ENCODE results near the gene PLEKHM3.

The PLEKHM3 gene

DNA sequence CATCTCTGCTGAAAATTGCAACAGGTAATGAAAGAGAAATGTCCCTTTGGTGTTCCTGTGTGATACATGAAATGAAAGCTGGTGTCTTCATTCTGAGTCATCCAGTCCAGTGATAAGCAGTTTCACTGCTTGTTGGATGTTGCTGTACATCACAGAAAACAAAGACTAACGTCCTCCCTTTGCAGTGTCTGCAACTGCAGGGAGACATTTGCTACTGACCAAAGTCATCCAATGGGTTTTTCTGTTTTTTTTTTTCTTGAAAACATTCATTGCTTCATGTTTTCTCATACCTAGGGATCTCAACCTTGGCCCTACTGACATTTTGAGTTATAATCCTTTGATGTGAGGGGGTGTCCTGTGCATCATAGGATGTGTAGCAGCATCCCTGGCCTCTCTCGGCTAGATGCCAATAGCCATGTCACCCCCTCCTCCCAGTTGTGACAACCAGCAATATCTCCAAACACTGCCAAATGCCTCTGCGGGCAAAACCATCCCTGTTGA is 192.0 kb downstream of the PLEKHM3 start:
- Histone ChIP-seq H4K20me1 (ENCODE audit: insufficient read depth, low read length, poor library complexity, severe bottlenecking) (no peaks in the 10 kb centered on the region), H3K27me3 (ENCODE audit: insufficient read depth, low read length, poor library complexity, severe bottlenecking) (no peaks in the 10 kb centered on the region), H3K9me3 (ENCODE audit: insufficient read depth, low read depth, low read length) (no peaks in the 10 kb centered on the region), H3K9ac (ENCODE audit: low read depth, low read length, poor library complexity, severe bottlenecking) (no peak overlapping the region), H3F3A (ENCODE audit: low read depth) (no peaks in the 10 kb centered on the region), H3K4me2 (ENCODE audit: low read depth, low read length, poor library complexity, severe bottlenecking) (no peak overlapping the region), H3K9me2 (replicated peaks; ENCODE audit: low read depth, low read length) (no peaks in the 10 kb centered on the region), H3K4me1 (ENCODE audit: insufficient read depth, low read length, poor library complexity, severe bottlenecking) (peaks cover 17% of the 10 kb centered on the region), H3K4me3 (ENCODE audit: low read length, poor library complexity, severe bottlenecking) (no peak overlapping the region), H3K79me2 (ENCODE audit: insufficient read depth, low read length) (no peaks in the 10 kb centered on the region), H3K36me3 (ENCODE audit: insufficient read depth, low read length) (no peaks in the 10 kb centered on the region), H2AFZ (ENCODE audit: low read length) (no peak overlapping the region)
- TF ChIP-seq, protein P1, sequence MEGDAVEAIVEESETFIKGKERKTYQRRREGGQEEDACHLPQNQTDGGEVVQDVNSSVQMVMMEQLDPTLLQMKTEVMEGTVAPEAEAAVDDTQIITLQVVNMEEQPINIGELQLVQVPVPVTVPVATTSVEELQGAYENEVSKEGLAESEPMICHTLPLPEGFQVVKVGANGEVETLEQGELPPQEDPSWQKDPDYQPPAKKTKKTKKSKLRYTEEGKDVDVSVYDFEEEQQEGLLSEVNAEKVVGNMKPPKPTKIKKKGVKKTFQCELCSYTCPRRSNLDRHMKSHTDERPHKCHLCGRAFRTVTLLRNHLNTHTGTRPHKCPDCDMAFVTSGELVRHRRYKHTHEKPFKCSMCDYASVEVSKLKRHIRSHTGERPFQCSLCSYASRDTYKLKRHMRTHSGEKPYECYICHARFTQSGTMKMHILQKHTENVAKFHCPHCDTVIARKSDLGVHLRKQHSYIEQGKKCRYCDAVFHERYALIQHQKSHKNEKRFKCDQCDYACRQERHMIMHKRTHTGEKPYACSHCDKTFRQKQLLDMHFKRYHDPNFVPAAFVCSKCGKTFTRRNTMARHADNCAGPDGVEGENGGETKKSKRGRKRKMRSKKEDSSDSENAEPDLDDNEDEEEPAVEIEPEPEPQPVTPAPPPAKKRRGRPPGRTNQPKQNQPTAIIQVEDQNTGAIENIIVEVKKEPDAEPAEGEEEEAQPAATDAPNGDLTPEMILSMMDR (conservative IDR thresholded peaks at IDR 0.05; ENCODE audit: low read length): no peak
- no peak for TF ChIP-seq EZH2phosphoT487 (IDR thresholded peaks at IDR 0.05; ENCODE audit: borderline replicate concordance)

DNA sequence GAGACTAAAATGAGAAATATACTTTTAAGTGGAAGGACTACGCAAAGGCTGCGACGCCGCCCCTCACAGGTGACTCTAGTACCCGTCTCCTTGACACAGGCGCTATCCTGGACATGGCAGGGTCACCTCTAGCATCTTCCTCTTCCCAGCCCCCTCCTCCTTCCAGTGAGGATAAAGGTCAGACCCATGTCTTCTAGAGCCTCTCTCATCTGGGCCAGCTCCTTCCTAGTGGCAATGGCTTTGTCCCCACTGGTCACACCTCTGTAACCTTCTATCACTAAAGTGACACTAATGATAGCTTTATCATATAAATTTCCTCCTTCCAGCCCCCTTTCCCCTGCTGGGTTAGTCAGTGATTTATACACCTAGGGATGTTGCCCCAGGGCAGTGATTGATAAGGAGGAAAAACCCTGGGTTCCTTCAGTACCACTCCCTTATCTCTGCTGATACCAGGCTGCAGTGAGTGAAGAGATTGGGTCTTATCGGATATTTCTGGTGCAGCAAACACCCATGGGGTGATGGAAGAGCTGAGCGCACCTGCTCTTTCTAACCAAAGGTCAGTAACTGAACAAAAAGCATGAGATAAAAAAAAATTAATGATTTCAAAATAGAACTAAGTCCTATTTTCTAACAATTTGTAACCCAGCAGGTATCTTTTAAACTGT is 193.6 kb downstream of the PLEKHM3 start:
- H3K79me2 ChIP-seq (ENCODE audit: insufficient read depth, low read length): no peaks in the 10 kb centered on the region
- TF ChIP-seq EZH2phosphoT487 (IDR thresholded peaks at IDR 0.05; ENCODE audit: borderline replicate concordance): no peak
- TF ChIP-seq, protein P1 (conservative IDR thresholded peaks at IDR 0.05; ENCODE audit: low read length): no peak
- H4K20me1 ChIP-seq (ENCODE audit: insufficient read depth, low read length, poor library complexity, severe bottlenecking): no peaks in the 10 kb centered on the region
- no peaks in the 10 kb centered on the region for H3K9me2 ChIP-seq (replicated peaks; ENCODE audit: low read depth, low read length)
- H3K27me3 ChIP-seq (ENCODE audit: insufficient read depth, low read length, poor library complexity, severe bottlenecking): no peaks in the 10 kb centered on the region
- no peak overlapping the region for H3K9ac ChIP-seq (ENCODE audit: low read depth, low read length, poor library complexity, severe bottlenecking)
- peaks cover 5% of the 10 kb centered on the region; the same call in 1 of the 2 replicates for H3K36me3 ChIP-seq (ENCODE audit: insufficient read depth, low read length)
- peaks cover 17% of the 10 kb centered on the region for H3K4me1 ChIP-seq (ENCODE audit: insufficient read depth, low read length, poor library complexity, severe bottlenecking)
- H3K9me3 ChIP-seq (ENCODE audit: insufficient read depth, low read depth, low read length): no peaks in the 10 kb centered on the region
- no peak overlapping the region for H3K4me3 ChIP-seq (ENCODE audit: low read length, poor library complexity, severe bottlenecking)
- H3K4me2 ChIP-seq (ENCODE audit: low read depth, low read length, poor library complexity, severe bottlenecking): no peak overlapping the region
- H3F3A ChIP-seq (ENCODE audit: low read depth): no peaks in the 10 kb centered on the region
- no peak overlapping the region for H2AFZ ChIP-seq (ENCODE audit: low read length)

DNA sequence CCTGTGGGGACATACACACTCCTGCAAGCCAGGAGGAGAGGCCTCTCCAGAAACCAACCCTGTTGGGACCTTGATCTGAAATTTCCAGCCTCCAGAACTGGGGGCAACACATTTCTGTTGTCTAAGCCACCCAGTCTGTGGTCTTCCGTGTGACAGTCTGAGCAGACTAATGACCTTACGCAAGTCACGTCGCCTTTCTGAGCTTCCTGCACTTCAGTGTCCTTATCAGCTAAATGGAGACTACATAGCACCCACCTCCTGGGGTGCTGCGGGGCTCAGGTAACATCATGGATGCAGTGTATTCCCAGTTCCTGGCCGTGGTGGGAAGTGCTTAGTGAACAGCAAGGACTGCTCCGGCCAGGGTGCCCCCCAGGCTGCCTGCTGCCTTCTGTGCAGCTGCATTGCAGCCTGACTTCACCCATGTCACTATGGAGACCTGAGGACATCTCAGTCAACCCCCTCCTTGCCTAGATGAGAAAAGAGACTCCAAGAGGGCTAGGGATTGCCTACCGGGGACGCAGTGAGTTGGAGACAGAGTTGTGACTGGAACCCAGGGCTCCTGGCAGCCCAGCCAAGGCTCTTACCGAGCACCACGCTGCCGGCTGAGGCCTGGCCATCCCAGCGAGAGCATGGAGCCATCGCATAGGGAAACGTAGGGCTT is 194.4 kb downstream of the PLEKHM3 start:
- no peak overlapping the region for H2AFZ ChIP-seq (ENCODE audit: low read length)
- TF ChIP-seq, protein P1 (conservative IDR thresholded peaks at IDR 0.05; ENCODE audit: low read length): no peak
- no peak for TF ChIP-seq EZH2phosphoT487 (IDR thresholded peaks at IDR 0.05; ENCODE audit: borderline replicate concordance)
- H4K20me1 ChIP-seq (ENCODE audit: insufficient read depth, low read length, poor library complexity, severe bottlenecking): no peaks in the 10 kb centered on the region
- H3K9ac ChIP-seq (ENCODE audit: low read depth, low read length, poor library complexity, severe bottlenecking): no peak overlapping the region
- no peaks in the 10 kb centered on the region for H3K27me3 ChIP-seq (ENCODE audit: insufficient read depth, low read length, poor library complexity, severe bottlenecking)
- peaks cover 10% of the 10 kb centered on the region; the same call in 1 of the 2 replicates for H3K36me3 ChIP-seq (ENCODE audit: insufficient read depth, low read length)
- H3K4me3 ChIP-seq (ENCODE audit: low read length, poor library complexity, severe bottlenecking): no peak overlapping the region
- no peaks in the 10 kb centered on the region for H3K79me2 ChIP-seq (ENCODE audit: insufficient read depth, low read length)
- H3K4me1 ChIP-seq (ENCODE audit: insufficient read depth, low read length, poor library complexity, severe bottlenecking): peaks cover 17% of the 10 kb centered on the region
- no peaks in the 10 kb centered on the region for H3F3A ChIP-seq (ENCODE audit: low read depth)
- no peaks in the 10 kb centered on the region for H3K9me2 ChIP-seq (replicated peaks; ENCODE audit: low read depth, low read length)
- no peak overlapping the region for H3K4me2 ChIP-seq (ENCODE audit: low read depth, low read length, poor library complexity, severe bottlenecking)
- H3K9me3 ChIP-seq (ENCODE audit: insufficient read depth, low read depth, low read length): no peaks in the 10 kb centered on the region
